ENCODE results near the gene C1orf226. TPM values are rescaled to one million over a fixed set of nuclear protein-coding genes. Genes with fewer than 3 reads are reported as not detected.

Gene C1orf226
- total RNA-seq, 1 donor from 2014 or later = 50.4 TPM

DNA sequence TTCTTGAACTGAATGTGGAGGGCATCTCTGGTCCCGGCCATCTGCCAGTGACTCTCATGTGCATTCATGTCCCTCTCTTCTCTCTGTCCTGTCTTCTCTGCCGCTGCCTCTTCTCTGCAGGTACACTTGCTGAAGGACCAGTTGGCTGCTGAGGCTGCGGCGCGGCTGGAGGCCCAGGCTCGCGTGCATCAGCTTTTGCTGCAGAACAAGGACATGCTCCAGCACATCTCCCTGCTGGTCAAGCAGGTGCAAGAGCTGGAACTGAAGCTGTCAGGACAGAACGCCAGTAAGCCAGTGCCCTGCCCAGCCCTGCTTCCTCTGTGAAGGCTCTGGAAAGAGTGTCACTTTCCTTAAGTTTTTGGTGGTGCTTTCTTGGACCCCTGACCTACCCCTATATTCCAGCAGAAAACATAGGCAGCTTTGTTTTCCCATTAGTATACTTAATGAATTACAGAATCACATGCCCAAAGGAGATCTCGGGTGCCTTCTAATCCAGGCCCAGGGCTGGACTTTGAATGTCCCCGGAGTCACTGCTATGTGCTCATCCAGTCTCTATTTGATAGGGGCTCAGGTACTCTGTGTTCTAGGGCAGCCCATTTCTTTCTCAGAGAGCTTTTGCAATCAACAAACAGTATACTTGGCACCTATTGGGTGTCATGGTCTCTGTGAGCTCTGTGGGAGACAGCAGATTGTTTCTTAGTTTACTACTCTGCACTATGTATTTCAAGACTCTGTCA lies 16.1 kb upstream of the C1orf226 start:
- DNase-seq (ENCODE audit: low spot score) (peak; percentile 87), ATAC-seq (peak; percentile 58)

DNA sequence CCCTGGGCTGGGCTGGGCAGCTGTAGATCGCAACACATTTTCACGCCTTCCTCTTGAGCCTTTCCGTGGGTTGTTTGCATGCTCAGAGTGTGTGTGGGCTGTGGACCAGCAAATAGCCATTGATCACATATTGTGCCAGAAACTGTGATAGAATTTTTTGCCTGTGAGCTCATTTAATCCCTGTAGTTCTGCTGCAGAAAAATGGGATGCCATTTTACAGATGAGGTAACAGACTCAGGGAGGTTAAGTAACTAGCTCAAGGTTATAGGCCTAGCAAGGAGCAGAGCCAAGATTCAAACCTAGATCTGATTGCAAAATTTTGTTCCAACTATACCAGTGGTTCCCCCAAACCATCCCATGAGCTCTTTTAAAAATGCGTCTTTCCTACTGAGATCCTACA lies 15.4 kb upstream of the C1orf226 start:
- DNase-seq (ENCODE audit: low spot score) (no peak), ATAC-seq (peak; percentile 22)

DNA sequence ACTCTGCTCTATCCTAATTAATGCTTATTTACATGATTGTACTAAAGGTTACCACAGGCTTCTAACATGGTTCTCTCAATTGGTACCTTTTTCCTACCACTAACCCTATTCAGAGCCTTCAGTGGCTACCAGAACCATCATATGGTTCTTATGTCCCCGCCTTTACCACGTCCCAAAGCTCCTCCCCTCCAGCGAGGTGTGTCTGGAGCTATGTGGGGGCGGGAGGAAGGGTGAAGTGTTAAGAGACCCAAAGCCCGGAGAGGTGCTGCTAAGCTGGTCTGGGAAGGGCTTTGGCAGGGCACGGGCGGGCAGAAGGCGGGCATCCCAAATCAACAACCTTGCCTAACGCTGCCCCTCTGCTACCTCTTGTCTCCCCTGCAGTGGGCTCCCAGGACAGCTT lies 14.9 kb upstream of the C1orf226 start:
- ATAC-seq (peak; percentile 6), DNase-seq (ENCODE audit: low spot score) (no peak)

DNA sequence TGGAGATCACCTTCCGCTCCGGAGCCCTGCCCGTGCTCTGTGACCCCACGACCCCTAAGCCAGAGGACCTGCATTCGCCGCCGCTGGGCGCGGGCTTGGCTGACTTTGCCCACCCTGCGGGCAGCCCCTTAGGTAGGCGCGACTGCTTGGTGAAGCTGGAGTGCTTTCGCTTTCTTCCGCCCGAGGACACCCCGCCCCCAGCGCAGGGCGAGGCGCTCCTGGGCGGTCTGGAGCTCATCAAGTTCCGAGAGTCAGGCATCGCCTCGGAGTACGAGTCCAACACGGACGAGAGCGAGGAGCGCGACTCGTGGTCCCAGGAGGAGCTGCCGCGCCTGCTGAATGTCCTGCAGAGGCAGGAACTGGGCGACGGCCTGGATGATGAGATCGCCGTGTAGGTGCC lies 14.5 kb upstream of the C1orf226 start:
- no peak for DNase-seq (ENCODE audit: low spot score)
- ATAC-seq = no peak

DNA sequence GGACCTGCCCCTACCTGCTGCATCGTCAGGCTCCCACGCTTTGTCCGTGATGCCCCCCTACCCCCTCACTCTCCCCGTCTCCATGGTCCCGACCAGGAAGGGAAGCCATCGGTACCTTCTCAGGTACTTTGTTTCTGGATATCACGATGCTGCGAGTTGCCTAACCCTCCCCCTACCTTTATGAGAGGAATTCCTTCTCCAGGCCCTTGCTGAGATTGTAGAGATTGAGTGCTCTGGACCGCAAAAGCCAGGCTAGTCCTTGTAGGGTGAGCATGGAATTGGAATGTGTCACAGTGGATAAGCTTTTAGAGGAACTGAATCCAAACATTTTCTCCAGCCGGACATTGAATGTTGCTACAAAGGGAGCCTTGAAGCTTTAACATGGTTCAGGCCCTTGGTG lies 13.8 kb upstream of the C1orf226 start:
- DNase-seq (ENCODE audit: low spot score) (no peak), ATAC-seq (no peak)

DNA sequence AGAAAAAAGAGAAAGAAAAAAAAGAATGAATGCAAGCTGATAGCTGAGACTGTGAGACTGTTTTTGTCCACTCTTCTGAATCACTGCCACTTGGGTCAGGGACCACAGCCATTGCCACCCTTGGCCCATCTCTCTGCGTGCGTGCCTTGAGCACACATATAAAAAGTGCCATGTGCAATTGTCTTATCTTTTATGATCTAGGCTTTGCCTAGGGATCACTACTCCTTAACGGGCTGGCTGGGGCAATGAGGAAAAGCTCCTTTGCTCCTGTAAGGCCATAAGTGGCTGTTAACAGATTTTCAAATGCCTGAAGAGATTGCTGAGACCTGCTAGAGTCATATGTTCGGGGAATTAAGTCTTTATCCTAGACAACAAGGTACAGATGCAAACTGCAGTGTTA lies 13.1 kb upstream of the C1orf226 start:
- no peak for ATAC-seq
- DNase-seq (ENCODE audit: low spot score) = no peak

DNA sequence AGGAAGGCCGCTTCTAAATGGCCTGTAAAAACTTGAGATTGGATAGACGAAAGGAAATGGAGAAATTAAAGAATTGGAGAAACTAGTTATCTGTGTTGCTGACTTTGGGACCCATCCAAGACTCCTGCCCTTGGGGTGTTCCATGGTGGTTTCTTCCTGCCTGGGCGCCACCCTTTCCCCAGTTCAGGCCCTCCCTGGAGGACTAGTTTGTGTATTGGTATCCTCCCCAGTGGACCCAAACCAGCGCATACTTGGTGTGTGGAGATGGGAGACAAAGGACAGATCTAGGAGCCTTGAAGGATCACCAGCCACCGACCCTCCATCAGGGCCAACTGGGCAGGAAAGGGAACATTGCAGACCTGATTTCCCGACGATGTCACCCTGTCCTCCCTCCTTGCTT lies 12.0 kb upstream of the C1orf226 start:
- DNase-seq (ENCODE audit: low spot score) (peak; percentile 46), ATAC-seq (no peak)

DNA sequence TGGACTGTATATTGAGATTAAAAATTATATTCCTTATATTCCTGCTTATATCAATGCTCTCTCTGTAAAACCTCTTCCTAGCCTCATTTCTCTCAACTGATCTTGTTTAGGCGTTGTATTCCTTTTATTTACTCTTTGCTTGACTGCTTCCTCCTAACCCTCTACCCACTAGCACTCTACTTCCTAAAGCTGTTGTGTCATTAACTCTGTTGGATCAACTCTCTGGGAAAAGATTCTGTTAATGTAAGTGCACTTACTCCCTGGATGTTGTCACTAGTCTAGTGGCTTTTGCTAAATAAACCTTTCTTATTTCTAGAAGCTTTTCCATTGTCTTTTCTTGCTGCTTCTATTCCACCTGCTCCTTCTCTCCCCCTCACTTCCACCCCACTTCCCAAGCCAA lies 11.4 kb upstream of the C1orf226 start:
- ATAC-seq = no peak
- no peak for DNase-seq (ENCODE audit: low spot score)

DNA sequence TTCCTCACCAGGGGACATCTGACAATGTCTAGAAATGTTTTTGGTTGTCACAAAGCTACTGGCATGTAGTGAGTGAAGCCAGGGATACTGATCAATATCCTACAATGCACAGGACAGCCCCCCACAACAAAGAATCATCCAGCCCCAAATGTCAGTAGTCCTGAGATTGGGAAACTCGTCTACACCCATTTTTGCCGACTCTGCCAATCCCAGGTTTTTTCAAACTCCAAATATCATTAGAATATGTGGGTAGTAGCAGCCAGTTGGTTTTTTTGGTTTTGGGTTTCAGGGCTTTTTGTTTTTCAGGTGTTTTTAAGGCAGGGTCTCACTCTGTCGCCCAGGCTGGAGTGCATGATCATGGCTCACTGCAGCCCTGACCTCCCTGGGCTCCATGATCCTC lies 10.8 kb upstream of the C1orf226 start:
- DNase-seq (ENCODE audit: low spot score) (no peak), ATAC-seq (no peak)

DNA sequence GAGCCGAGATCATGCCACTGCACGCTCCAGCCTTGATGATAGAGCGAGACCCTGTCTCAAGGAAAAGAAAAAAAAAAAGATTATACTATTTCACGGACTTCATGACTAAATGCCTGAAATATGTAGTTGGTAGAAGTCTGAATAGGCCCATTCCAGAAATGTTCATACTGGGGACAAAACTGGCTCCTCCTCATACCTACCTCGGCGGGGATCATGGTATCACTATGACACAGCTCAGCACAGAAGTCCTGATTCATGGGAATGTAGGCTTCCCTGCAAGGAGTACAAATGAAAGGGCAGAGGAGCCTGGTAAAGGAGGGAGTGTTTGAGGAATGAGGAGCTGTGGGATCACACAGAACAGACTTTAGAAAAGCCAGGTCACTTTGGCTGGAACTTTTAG lies 9.9 kb upstream of the C1orf226 start:
- DNase-seq (ENCODE audit: low spot score) (peak; percentile 37), ATAC-seq (peak; percentile 0)

DNA sequence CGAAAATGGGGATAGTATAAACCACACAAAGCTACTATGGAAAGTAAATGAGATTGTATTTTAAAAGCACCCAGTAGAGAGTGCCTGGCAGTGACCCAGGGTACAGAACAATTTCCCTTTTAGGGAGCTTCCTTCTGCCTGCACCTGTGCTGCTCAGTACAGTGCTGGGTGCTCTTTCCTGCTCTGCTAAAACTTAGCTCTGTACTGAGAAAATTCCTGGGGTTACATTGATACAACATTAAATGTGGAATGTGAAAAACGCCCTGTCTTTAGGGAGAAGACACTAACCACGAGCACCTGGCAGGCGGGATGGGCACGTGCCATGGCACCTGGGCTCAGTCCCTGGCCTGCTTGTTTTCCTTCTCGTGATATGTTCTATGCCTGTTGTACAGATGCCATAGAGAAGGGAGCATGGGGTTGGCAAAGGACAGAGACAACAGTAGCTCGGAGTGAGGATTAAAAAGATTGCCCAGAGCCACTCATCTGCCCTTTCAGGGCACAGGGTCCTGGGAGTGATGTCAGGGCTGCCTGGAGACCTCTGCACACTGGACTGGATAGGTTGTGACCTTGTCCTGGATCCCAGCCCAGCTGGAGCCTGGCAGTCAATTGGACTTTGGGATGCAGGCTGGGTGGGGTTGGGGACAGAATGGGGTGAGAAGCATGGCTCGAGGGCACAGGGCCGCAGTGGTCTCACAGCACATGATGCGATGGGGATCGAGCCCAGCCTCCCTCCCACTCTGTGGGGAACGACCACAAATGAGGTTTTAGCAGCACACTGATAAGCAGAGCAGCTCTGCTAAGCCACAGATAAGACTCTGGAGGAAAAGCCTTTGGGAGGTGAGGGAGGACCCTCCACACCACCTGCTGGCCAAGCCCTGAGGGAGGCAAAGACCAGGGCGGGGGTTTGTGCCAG lies 9.1 kb upstream of the C1orf226 start:
- peak; percentile 84 for ATAC-seq
- DNase-seq (ENCODE audit: low spot score) = peak; percentile 98

DNA sequence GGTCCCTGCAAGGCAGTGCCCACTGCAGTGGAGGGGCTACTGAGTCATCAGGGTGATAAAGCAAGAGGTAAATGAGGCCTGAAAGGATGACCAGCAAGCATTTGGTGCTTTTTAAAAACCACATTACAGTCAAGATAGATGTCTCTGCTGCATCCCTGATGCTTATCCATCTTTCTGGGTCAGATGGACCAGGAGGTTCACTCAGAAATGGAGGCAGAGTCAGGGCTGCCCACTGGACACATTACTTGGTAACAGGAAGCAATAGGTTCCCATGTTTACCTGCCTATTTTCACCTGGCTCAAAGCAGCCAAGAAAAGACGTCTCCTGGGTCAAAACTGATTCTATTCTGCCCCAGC lies 8.5 kb upstream of the C1orf226 start:
- ATAC-seq = no peak

DNA sequence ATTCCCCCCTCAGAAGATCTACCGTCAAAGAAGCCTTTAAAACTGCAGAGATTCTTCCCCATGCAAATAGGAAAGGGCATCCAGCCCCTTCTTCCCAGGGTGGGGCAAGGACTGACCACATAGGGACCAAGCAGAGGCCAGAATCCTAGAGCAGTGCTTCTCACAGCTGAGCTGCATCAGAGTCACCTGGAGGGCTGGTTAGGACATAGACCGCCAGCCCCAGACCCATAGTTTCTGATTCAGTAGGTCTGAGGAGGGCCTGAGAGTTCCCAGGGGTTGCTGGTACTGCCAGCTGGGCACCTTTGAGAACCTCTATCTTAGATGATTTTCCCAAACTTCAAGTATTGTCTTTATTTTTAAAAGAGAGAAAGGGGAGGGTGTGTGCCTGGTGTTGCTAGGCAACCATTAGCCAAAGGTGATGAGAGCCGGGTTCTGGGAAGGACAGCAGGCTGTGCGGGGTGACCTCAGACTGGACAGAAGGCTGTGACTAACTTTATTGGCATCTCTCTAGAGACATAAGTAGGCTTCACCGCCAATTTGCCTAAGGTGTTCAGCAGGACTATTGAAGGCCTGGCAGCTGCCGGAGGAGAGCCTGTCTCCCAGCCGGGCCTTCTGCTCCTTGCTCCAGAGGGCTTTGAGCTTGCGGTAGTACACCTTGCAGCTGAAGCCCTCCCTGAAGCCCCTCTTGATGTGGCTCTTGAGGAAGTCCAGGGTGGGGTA lies 7.8 kb upstream of the C1orf226 start:
- ATAC-seq = no peak
- peak; percentile 46 for DNase-seq (ENCODE audit: low spot score)

More for the DNA sequence above, 8.5 kb upstream of the C1orf226 start:
- DNase-seq (ENCODE audit: low spot score) = peak; percentile 29

DNA sequence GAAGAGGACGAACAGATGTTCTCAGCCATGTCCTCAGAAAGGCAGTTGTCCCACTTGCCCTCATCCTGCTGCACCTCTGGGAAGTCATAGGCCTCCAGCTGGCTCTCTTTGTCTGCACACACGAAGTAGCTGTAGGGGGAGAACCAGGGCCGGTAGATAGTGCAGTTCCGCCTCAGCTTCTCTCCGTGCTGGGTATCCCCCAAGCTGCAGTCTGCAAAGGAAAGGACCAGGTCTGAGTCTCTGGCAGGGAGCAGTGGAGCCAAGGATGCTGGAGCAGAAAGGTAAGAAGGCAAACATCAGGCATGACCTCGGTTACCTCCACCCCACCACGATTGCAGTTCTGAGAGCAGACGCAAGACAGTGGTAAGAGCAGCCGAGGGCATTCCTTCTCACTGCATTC lies 7.1 kb upstream of the C1orf226 start:
- no peak for ATAC-seq
- DNase-seq (ENCODE audit: low spot score) = no peak

DNA sequence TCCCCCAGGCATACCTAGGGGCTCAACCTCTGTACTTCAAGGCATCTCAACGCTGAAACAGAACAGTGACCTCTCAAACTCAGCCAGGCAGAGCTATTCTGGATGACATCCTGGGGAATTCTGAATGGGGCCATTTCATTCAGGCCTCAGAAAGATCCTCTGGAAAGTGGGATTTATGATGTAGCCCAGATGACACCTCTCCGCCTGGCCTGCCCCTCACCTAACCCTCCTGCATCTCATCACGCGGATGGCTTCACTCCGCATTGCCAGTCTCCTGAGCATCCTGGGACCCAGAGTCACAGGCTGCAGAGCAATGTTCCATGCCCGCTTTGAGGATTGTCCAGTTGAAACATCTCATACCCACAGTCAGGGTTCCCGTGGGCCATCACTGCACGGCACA lies 6.1 kb upstream of the C1orf226 start:
- DNase-seq (ENCODE audit: low spot score) (peak; percentile 29), ATAC-seq (no peak)

DNA sequence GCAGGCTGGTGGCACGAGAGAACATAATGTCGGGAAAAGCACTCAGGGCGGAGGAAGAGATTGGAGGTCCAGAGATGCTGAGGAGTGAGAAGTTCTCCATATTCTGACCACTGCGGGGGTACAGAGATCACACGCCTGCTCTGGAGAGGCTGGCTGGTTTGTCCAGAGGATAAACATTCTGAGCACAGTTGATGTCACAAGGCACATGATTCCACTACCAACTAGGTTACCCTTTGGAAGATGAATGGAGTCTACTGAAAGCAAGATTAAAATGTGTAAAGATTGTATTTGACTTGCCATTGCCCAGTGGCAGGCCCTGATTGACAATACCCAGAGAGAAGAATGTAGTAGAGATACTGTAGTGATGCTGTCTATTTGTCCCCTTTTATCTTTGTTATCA lies 4.8 kb upstream of the C1orf226 start, which contains the start of gene SPATA46:
Gene SPATA46 (minus strand): TSS at position 164 of the 400 bp plus-strand sequence. CDS start 64 bp downstream, at position 100.
- ATAC-seq (no peak), DNase-seq (ENCODE audit: low spot score) (peak; percentile 34)

DNA sequence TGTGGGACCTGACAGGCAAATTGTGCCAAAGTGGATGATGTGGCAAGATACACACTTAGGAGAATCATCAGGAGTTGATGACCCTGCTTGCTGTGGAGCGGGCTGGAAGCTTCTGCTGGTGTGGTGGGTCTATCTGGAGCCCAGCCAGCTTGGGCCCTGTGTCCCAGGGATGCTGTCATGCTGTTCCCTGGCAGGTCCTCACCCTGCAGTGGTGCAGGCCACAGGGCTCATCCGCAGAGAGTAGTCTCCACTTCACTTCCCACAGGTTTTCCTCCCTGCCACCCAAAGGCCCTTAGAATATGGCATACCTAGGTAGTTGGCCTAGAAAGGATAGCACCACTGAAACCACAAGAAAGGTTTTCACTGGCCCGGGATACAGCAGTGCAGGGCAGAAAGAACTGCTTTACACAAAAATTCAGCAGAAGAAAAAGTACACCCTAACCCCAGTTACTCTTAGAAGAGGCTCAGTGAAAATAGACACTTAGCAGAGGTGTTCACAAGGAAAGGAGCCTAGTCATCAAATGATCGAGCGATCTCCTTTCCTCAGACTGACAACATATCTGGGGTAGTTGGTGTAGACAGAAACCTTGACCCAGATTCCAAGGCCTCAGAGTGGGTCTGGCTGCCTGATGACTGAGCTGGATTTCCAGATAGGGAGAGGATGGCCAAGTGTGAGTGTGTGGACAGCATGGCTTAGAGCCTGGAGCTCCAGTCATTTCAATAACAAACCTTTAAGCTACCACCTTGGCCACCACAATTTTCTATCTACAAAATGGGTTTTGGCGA lies 1.3 kb upstream of the C1orf226 start:
- peak; percentile 44 for DNase-seq (ENCODE audit: low spot score)
- peak; percentile 24 for ATAC-seq

DNA sequence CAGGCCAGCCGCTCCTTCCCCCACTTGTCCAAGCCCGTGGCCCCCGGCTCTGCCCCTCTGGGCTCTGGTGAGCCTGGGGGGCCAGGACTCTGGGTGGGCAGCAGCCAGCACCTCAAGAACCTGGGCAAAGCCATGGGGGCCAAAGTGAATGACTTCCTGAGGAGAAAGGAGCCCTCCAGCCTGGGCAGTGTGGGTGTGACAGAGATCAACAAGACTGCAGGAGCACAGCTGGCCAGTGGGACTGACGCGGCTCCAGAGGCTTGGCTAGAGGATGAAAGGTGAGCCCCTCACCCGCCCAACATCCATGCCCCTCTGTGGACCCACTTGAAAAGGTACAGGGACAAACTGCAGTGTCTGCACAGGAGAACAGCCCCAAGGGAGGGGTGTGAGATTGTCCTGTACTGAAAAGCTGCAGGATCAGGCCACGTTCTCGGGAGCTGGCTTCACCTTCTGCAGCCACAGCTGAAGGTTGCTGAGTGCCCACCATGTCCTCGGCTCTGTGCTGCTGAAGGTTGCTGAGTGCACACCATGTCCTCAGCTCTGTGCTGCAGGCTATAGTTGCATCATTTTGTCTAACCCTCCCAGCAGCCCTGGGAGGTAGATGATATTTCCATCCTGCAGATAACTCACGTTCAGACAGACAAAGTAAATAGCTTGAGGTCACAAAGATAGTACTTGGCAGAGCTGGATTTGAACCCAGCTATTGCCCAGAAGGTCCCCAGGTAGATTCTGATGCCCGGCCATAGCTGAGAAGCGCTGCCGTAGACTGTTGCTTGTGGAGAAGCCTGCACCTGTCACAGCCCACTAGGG lies 618 bp downstream of the C1orf226 start:
- peak; percentile 2 for ATAC-seq
- peak; percentile 40 for DNase-seq (ENCODE audit: low spot score)

DNA sequence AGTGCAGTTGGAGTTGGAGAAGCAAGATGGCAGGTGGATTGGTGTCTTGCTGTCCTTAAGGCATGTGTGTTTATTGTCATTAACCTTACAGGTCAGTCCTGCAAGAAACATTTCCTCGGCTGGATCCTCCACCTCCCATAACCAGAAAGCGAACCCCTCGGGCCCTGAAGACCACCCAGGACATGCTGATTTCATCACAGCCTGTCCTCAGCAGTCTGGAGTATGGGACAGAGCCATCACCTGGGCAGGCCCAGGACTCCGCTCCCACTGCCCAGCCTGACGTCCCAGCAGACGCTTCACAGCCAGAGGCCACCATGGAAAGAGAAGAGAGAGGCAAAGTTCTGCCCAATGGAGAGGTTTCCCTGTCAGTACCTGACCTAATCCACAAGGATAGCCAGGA lies 1.6 kb downstream of the C1orf226 start:
- DNase-seq (ENCODE audit: low spot score) = no peak
- ATAC-seq = no peak

DNA sequence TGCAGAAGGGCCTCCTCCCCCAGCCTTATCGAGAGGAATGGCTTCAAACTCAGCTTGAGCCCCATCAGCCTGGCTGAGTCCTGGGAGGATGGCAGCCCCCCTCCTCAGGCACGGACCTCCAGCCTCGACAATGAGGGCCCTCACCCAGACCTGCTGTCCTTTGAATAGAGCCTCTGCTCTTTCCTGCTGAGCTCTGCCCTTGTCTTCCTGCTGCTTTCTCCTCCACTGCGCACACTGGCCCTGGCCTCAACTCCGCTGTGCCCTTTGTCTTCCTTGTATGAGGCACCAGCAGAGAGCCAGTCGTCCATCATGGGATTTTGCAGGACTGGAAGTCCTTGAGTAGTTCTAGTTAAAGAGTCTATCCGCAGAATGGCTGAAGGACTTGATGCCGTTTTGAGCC lies 2.0 kb downstream of the C1orf226 start:
- ATAC-seq = no peak
- no peak for DNase-seq (ENCODE audit: low spot score)

All from left lobe of liver (tissue), 2 donors.